GM12891 (cell line): ENCODE data around the gene NNAT.

Experiments
- POLR2A ChIP-seq: IDR thresholded peaks from 2 replicates; pipeline ENCODE4 v1.6.1; 2011; ENCODE audit warnings: low read depth, low read length, control low read depth
- POU2F2 ChIP-seq: IDR thresholded peaks from 2 replicates; pipeline ENCODE4 v1.6.1; 2011; ENCODE audit warnings: low read depth, mild to moderate bottlenecking, control low read depth, low read length, moderate library complexity
- SPI1 ChIP-seq: IDR thresholded peaks from 2 replicates; pipeline ENCODE4 v1.6.1; 2011; ENCODE audit warnings: low read depth, low read length, control low read depth
- TAF1 ChIP-seq: IDR thresholded peaks from 2 replicates; pipeline ENCODE4 v1.6.1; 2011; ENCODE audit warnings: low read depth, low read length, control low read depth

GRCh38 chr20:37528446-37529213 lies 7.6 kb downstream of the NNAT start:
- TF ChIP-seq SPI1 (no peak), POLR2A (no peak), TAF1 (no peak), POU2F2 (no peak)
